Mesodermal cell (in vitro differentiated cells): ENCODE data around the gene SLC16A5.
"Not testable (repeated sequence)": the region's sequence is repeated elsewhere in the genome, so short reads cannot be mapped to it uniquely, and the experiment has no call there.

Experiments
- H3K27ac ChIP-seq: 2 replicates; pipeline ENCODE4 v1.7.0; 2013; ENCODE audit warnings: mild to moderate bottlenecking, low read depth, low read length, moderate library complexity; ENCODE audit not compliant: severe bottlenecking
- H3K36me3 ChIP-seq: 2 replicates; pipeline ENCODE4 v1.7.1; 2013; ENCODE audit warnings: mild to moderate bottlenecking, low read length, moderate library complexity; ENCODE audit not compliant: control insufficient read depth, insufficient read depth
- H3K4me1 ChIP-seq: one replicate; pipeline ENCODE4 v1.7.1; 2013; ENCODE audit warnings: mild to moderate bottlenecking, low read length; ENCODE audit not compliant: insufficient read depth, control insufficient read depth, poor library complexity, severe bottlenecking
- H3K4me3 ChIP-seq: 2 replicates; pipeline ENCODE4 v1.7.0; 2013; ENCODE audit warnings: low read length, control low read depth, mild to moderate bottlenecking; ENCODE audit not compliant: insufficient read depth, poor library complexity, severe bottlenecking; ENCODE audit errors: extremely low read depth
- H3K9me3 ChIP-seq: 2 replicates; pipeline ENCODE4 v1.7.1; 2013; ENCODE audit warnings: mild to moderate bottlenecking, low read length, moderate library complexity; ENCODE audit not compliant: control insufficient read depth
- WGBS, 2 experiments: methylation state at CpG; one replicate each; pipeline ENCODE4 v1.1.5; 2013; ENCODE audit warnings: missing lambda C conversion rate in 2 of 2; ENCODE audit not compliant: insufficient coverage in 2 of 2; 5-methylcytosine and 5-hydroxymethylcytosine counted together

SLC16A5 gene

GRCh38 chr17:75137762-75138161, 50.0 kb downstream of the SLC16A5 start:
- peaks cover 75% of the 10 kb centered on the region for H3K36me3 ChIP-seq
- not testable (repeated sequence) for H3K4me1 ChIP-seq, H3K9me3 ChIP-seq, H3K4me3 ChIP-seq, H3K27ac ChIP-seq
- 94 to 98% methylated on average over 5 to 8 of the region's 9 CpGs for WGBS, 2 experiments

DNA sequence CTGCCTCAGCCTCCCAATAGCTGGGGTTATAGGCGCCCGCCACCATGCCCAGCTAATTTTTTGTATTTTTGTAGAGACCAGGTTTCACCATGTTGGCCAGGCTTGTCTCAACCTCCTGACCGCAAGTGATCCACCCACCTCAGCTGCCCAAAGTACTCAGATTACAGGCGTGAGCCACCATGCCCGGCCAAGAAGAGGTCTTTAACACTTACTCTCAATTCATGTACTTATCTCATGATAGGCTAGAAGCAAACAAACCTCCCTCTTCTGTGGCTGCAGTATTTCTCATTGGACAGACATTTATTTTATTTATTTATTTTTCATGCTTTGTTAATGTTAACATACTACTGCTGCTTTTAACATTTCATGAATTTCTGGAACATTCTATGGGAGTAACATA, 50.8 kb downstream of the SLC16A5 start:
- Histone ChIP-seq H3K36me3 (peaks cover 82% of the 10 kb centered on the region), H3K27ac (no peak overlapping the region)
- 95 to 100% methylated on average over 4 to 5 of the region's 5 CpGs for WGBS, 2 experiments

DNA sequence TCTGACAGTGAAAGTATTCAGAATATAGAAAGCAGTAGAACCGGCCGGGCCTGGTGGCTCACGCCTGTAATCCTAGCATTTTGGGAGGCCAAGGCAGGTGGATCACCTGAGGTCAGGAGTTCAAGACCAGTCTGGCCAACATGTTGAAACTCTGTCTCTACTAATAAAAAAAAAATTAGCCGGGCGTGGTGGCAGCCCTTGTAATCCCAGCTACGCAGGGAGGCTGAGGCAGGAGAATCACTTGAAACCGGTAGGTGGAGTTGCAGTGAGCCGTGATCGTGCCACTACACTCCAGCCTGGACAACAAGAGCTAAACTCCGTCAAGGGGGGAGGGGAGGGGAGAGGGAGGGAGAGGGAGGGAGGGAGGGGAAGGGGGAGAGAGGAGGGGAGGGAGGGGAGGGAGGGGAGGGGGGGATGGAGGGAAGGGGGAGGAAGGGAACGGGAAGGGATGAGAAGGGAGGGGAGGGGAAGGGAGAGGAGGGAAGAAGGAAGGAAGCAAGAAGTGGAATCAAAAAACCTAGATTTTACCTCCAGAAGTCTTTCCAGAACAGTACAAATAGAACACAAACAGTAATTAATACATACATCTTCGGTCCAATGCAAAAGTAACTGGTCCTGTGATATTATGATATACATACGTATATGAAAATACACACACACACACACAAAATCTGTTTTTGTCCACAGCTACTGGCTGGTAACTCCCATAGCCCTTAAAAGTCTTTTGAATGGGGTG, 54.6 kb downstream of the SLC16A5 start:
- WGBS, 2 experiments, result 92 to 100% methylated on average over 3 to 7 of the region's 13 CpGs
- Histone ChIP-seq H3K4me3 (no peak overlapping the region), H3K36me3 (peaks cover 93% of the 10 kb centered on the region), H3K4me1 (peaks cover 2% of the 10 kb centered on the region), H3K27ac (no peak overlapping the region), H3K9me3 (no peaks in the 10 kb centered on the region)

More for the DNA sequence above, 50.8 kb downstream of the SLC16A5 start:
- Histone ChIP-seq H3K9me3 (no peaks in the 10 kb centered on the region), H3K4me1 (peaks cover 6% of the 10 kb centered on the region), H3K4me3 (no peak overlapping the region)

DNA sequence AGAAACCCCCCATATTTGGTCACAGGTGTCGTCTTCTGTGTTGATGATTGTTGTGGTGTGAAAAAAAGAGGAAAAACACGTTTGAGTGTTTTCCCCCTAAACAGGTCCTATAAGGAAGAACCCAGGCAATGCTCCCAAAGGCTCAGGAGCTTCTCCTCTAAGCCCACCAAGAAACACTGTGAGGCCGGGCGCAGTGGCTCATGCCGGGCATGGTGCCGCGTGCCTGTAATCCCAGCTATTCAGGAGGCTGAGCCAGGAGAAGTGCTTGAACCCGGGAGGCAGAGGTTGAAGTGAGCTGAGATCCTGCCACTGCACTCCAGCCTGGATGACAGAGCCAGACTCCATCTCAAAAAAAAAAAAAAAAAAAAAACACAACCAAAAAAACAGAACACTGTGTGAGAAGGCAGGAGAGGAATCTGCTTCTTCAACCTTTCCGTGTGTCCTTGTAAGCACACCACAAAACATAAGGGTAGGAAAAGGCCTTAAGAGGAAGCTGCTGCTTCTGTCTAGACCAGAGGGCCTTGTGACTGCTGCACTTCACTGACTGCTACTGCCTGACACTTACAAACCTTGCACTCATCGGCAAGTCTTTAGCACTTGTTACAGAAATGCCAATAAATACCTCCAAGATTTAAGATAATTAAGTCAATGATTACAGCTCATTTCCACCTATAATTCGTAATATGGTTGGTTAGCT, 57.2 kb downstream of the SLC16A5 start:
- H3K4me1 ChIP-seq, result peaks cover 2% of the 10 kb centered on the region
- no peaks in the 10 kb centered on the region for H3K9me3 ChIP-seq
- H3K27ac ChIP-seq, result no peak overlapping the region
- no peak overlapping the region for H3K4me3 ChIP-seq
- peaks cover 94% of the 10 kb centered on the region for H3K36me3 ChIP-seq
- WGBS, 2 experiments, result 96 to 98% methylated on average over 7 of the region's 11 CpGs

DNA sequence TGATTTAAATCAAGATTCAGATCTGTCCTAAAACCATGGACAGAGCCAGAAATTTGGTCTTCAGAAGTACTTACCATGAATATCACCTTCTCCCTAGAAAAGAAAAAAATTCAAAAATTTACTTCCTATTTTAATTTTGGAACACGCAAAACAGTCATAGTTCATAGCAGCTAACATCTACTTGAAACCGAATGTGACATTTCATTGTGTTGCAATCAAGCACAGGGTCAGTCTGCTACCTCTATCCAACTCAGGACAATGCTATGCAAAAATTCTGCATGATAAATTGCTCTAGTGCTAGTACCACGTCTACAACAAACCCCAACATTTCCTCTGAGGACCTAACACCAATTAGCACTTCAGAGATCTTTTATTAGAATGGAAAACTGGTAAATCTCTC, 58.8 kb downstream of the SLC16A5 start:
- Histone ChIP-seq H3K4me1 (peaks cover 2% of the 10 kb centered on the region), H3K36me3 (peaks cover 86% of the 10 kb centered on the region), H3K27ac (no peak overlapping the region), H3K9me3 (no peaks in the 10 kb centered on the region), H3K4me3 (no peak overlapping the region)
- 91 to 100% methylated on average over 2 of the region's 3 CpGs for WGBS, 2 experiments

- peaks cover 6% of the 10 kb centered on the region for H3K4me1 ChIP-seq
- 92 to 95% methylated on average over 2 to 6 of the region's 6 CpGs for WGBS, 2 experiments
- H3K9me3 ChIP-seq, result no peaks in the 10 kb centered on the region
- no peak overlapping the region for H3K27ac ChIP-seq
- H3K36me3 ChIP-seq, result peaks cover 74% of the 10 kb centered on the region
- no peak overlapping the region for H3K4me3 ChIP-seq
These were observed 60.3 kb downstream of the SLC16A5 start for GRCh38 chr17:75147878-75148546.

DNA sequence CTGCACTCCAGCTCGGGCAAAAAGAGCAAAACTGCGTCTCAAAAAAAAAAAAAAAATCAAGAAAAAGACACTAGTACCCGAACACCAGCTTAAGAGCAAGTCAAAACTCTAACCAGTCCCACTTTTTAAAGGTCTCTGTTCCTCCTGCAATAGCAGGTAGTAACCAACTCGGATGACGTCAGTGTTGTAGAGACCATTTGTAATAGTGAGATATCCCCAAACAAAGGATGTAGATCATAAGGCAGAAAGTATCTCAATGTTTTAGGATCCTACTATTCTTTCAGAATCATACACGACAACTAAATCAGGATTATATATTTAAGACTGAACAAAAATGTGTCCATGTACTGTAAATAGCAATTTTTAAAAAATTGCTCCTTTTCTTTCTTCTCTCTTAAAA, 64.2 kb downstream of the SLC16A5 start:
- peaks cover 10% of the 10 kb centered on the region for H3K4me1 ChIP-seq
- 100% methylated on average over 1 to 2 of the region's 6 CpGs for WGBS, 2 experiments
- no peak overlapping the region for H3K27ac ChIP-seq
- H3K36me3 ChIP-seq, result peaks cover 37% of the 10 kb centered on the region
- peak overlapping the region; percentile 85 for H3K4me3 ChIP-seq
- no peaks in the 10 kb centered on the region for H3K9me3 ChIP-seq

DNA sequence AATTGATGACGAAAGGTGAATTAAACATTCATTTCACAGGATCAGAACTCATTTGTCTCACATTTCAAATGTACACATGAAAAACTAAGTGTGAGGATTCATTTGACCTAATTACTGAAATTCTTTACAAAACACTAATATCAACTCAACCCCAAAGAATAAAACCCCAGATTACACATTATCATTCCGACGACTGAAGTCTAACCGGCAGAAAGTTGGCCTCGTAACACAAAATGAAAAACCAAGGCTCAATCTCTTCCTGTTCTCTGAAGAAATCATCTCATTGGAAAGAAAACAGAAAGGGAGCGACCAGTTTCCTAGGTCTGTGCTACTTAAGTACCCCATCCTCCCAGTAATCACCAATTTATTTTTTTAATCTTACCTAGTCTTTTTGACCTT, 64.8 kb downstream of the SLC16A5 start:
- H3K36me3 ChIP-seq, result peaks cover 37% of the 10 kb centered on the region
- no peaks in the 10 kb centered on the region for H3K9me3 ChIP-seq
- H3K4me3 ChIP-seq, result peak overlapping the region; percentile 85
- peaks cover 9% of the 10 kb centered on the region for H3K4me1 ChIP-seq
- peak overlapping the region; percentile 84 for H3K27ac ChIP-seq
- WGBS, 2 experiments, result 10 to 16% methylated on average over 3 to 5 of the region's 6 CpGs

DNA sequence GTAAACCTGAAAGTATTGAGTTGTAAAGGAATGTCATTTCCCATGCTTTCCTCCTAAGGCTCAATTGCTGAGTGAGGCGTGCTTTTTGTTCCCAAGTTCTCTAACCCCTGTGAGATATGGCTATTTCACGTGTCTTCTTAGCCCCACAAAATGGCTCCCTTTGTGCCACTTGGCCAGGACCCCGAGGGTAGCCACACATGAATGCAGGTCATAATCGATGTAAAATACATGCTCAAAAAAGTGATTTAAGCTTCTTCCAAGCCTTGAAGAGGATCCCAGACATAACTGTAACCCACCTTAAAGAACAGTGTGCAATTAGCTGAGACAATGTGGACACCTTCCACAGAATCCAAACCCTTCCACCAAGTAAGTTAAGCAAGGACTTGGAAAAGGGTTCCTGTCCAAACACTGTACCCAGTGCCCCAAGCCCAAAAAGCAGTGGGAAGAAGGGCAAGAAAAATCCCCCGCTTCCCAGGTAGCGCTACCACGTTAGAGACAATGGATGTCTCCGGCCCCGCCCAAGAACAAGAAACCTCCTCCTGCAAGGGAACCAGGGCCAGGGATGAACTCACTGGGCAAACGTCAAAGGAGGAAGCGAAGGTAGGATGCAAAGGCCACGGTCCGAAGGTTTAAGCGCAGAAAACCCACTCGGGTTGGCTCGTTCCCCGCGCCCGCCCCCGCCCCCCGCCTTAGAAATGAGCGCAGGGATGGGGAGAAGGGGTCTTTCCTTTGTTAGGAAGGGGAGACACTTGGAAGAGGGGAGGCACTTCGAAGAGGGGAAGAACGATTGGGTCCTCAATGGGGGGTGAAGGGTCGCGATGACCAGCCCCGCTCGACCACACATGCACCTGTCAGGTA, 65.4 kb downstream of the SLC16A5 start:
- WGBS, 2 experiments, result 0 to 2% methylated on average over 23 of the region's 28 CpGs
- peaks cover 9% of the 10 kb centered on the region for H3K4me1 ChIP-seq
- H3K9me3 ChIP-seq, result no peaks in the 10 kb centered on the region
- H3K36me3 ChIP-seq, result peaks cover 35% of the 10 kb centered on the region
- peak overlapping the region; percentile 85 for H3K4me3 ChIP-seq
- peak overlapping the region; percentile 84 for H3K27ac ChIP-seq

DNA sequence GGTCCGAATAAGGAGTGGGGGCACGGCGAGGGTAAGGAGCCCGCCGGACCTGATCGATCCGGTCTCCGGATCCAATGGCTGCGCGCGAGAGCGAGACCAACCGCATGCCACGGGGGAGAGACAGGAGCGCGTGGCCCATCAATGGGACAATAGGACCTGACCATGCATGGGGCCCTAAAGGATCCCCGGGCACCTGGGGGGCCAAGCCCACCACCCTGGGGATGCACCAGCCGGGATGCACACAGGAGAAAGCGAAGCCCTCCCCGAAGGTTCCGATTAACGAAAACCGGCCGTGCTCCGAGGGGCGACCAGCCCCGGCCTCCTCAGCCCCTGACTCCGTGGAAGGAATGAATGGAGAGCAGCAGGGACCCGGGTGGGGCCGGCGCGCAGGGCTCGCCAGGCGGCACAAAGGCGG, 66.0 kb downstream of the SLC16A5 start:
- WGBS, 2 experiments, result 1% methylated on average over 30 to 35 of the region's 35 CpGs
- H3K4me3 ChIP-seq, result peak overlapping the region; percentile 85
- no peaks in the 10 kb centered on the region for H3K9me3 ChIP-seq
- H3K36me3 ChIP-seq, result peaks cover 30% of the 10 kb centered on the region
- peaks cover 9% of the 10 kb centered on the region for H3K4me1 ChIP-seq
- H3K27ac ChIP-seq, result peak overlapping the region; percentile 84
